ENCODE measurements around the gene P2RY2. TPM values are rescaled to one million over a fixed set of nuclear protein-coding genes. Genes with fewer than 3 reads are reported as not detected.

Gene P2RY2
- total RNA-seq = under 0.01 and 0.17 TPM in 2 replicates

GRCh38 chr11:73218106-73218829 lies at the start of gene P2RY2:
TSS of gene P2RY2 (plus strand) at chr11:73218281. CDS start at chr11:73234160, 15,879 bp downstream.

GRCh38 chr11:73271936-73272679 lies 54.0 kb downstream of the P2RY2 start, which contains the start of gene P2RY6:
TSS of gene P2RY6 (plus strand) at chr11:73272338. CDS start at chr11:73296519, 24,181 bp downstream.

Other genes with a start within 250 kb of the P2RY2 start
- 3.6 and 4.5 TPM in 2 replicates for gene FCHSD2, start 76.0 kb upstream of the P2RY2 start, total RNA-seq
- gene P2RY6, start 54.1 kb downstream of the P2RY2 start, total RNA-seq = 0.15 TPM in 1 of 2 replicates, not detected in the other
- 26.6 and 33.1 TPM in 2 replicates for gene ARHGEF17, start 90.0 kb downstream of the P2RY2 start, total RNA-seq
- 2.5 and 2.7 TPM in 2 replicates for gene RELT, start 158.1 kb downstream of the P2RY2 start, total RNA-seq

Measured in bronchus fibroblast of lung (primary cell).